MV-4-11 (cell line): Measurements from ENCODE around the gene TNFRSF4.

Experiments
- DNase-seq: peaks from one replicate; lab custom pipeline; 2025; lab: John Stamatoyannopoulos, UW

TNFRSF4 gene

GRCh38 chr1:1232796-1233566 lies 19.0 kb upstream of the TNFRSF4 start:
- DNase-seq: no peak

DNA sequence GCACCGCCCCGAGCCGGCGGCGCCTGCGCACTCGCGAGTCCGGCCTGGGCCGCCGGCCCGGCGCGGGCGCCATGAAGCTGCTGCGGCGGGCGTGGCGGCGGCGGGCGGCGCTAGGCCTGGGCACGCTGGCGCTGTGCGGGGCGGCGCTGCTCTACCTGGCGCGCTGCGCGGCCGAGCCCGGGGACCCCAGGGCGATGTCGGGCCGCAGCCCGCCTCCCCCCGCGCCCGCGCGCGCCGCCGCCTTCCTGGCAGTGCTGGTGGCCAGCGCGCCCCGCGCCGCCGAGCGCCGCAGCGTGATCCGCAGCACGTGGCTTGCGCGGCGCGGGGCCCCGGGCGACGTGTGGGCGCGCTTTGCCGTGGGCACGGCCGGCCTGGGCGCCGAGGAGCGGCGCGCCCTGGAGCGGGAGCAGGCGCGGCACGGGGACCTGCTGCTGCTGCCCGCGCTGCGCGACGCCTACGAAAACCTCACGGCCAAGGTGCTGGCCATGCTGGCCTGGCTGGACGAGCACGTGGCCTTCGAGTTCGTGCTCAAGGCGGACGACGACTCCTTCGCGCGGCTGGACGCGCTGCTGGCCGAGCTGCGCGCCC lies 18.3 kb upstream of the TNFRSF4 start, which contains the start of gene B3GALT6:
TSS of gene B3GALT6 (plus strand) at position 30 of the 588 bp plus-strand sequence. CDS start at position 72, 42 bp downstream.
- DNase-seq: no peak

DNA sequence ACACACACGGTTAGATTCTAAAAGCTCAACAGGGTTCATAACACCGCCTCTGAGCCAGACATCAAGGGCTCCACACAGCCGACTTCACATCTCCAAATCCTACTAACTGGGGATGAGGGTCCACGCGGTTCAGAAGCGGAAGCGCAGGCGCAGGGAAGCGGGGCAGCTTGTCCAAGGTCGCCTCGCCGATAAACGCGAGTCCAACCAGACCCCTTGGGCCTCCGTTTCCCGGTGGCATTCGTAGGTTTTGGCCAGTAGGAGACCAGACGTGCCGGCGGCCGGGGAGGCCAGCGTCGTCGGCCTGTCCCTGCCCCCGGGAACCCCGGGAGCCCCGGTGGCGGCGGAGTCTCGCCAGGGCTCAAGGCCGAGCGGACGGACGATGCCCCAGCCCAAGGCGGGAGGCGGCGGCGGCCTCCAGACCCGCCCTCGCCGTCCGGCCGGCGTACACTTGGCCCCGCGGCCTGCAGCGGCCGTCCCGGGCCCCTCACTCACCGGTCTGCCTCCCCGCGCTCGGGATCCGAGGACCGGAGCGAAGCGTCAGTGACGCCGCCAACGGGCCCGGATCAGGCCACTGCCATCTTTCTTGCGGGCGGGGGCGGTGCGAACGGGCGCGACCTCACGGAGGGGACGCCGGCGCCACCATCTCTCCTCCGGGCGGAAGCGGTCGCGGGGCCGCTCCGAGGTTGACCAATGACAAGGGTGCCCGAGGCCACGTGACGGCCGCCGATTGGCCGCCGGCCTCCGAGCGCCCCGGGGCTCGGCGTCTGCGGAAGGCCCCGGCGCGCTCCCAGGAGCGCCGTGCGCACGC lies 17.7 kb upstream of the TNFRSF4 start, which contains the start of gene SDF4:
TSS of gene SDF4 (minus strand) at position 602 of the 808 bp plus-strand sequence. CDS start 3,229 bp downstream, outside the sequence.
- DNase-seq: peak; percentile 91

DNA sequence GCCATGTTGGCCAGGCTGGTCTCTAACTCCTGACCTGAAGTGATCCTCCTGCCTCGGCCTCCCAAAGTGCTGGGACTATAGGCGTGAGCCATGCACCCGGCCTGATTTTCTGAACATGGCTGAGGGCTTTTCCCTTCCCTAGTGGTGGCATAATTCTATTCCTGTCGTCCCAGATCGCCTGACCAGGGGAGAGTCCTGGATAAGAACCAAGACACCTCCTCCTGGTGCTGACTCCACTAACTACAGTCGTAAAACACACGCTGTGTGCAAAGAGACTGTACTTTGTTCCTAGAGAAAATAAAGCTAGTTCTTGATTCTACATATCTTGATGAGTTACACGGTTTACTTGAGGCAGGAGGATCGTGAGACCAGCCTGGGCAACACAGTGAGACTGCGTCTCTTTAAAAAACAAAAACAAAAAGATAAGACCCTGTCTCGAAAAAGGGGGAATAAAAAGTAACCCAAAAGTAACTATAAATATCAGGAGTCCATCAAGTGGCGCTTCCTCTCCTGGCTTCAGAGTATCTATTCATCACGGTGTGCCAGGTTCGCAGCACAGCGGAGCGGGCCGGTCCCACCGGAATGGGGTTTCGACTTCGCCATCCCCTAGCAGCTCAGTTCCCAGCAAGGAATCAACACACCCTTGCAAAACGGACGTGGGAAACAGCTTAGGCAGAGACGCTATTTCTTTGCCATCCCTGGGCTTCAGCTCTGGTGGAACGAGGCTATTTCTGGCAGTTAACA lies 16.9 kb upstream of the TNFRSF4 start:
- peak; percentile 30 for DNase-seq

GRCh38 chr1:1229770-1230169 lies 15.8 kb upstream of the TNFRSF4 start:
- no peak for DNase-seq

- no peak for DNase-seq
Measured at GRCh38 chr1:1228596-1229321, 14.8 kb upstream of the TNFRSF4 start.

- no peak for DNase-seq
Measured at GRCh38 chr1:1228187-1228586, 14.2 kb upstream of the TNFRSF4 start.

- DNase-seq: no peak
Measured at GRCh38 chr1:1227386-1227785, 13.4 kb upstream of the TNFRSF4 start.

DNA sequence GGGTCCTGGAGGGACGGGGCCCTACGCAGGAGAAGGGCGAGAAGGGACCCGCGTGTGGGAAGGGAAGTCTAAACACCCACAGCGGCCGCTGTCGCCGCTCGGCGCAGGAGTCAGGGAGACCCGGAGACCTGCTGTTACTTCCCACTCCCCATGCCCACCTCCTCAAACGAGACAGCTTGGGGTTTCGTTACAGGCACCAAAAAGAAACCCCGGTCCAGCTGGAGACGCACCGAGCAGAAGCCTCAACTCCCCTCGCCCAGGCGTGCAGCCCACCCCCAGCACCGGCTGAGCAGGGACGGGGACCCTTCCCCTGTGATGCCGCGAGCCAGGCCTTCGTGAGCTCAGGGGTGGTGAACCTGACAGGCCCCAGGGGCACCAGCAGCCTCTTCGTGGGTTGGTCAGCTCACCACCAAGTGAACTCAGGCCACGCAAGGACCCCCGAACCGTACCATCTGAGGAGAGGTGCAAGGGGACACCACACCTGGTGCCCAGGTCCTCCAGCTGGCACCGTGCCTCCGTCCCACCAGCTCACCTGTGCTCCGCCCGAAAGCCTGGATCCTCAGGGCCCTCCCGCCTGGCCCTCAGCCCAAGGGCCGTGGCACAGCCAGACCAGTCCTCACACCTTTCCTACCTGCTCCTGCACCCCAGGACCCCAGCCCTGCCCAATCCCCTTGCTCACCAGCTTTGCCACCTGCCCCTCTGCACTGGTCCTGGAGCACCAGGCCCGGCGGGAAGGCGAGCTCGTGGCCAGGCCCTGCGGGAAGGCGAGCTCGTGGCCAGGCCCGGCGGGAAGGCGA lies 12.8 kb upstream of the TNFRSF4 start:
- DNase-seq: no peak

DNA sequence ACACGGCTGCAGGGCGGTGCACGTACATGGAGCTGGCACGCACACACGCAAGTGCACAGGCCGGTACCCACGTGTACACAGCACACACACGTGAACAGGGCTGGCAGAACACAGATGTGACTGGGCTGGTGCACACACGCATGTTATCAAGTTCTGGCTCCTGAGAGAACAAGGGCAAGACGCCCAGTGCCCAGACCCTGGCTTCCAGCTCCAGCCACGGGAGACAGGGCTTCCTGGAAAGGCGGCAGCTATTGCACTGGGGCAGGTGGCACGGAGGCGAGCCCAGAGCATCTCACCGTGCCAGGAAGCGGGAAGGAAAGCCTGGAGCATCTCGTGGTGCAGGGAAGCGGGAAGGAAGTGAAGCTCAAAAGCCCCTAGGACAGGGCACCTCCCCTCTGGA lies 12.0 kb upstream of the TNFRSF4 start:
- no peak for DNase-seq

DNA sequence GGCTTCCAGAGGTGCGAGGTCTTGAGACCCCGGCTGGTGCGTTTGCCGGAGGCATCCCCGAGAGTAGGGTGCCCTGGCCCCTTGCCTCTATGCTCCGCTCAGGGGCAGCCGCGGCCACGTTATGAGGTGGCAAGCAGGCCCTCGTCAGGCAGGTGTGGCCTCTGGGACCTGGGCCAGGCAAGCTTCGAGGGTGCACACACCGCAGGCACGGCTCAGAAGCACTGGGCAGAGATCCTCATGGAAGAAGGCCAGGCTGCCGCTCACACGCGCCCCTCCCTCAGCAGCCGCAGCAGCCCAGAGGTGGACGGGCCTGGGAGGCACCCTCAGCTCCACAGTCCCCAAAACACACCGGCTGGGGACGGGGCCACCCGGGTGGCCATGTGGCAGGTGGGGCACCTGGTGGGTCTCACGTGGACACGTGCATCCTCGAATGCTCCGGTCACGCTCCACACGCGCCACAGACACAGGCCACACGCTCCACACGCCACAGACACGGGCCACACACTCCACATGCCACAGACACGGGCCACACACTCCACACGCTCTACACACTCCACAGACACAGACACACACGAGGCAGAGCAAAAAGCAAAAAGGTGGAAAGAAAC lies 11.4 kb upstream of the TNFRSF4 start:
- DNase-seq: no peak

- DNase-seq: no peak
Measured at GRCh38 chr1:1223891-1224290, 9.9 kb upstream of the TNFRSF4 start.

GRCh38 chr1:1223321-1223720 lies 9.4 kb upstream of the TNFRSF4 start:
- no peak for DNase-seq

DNA sequence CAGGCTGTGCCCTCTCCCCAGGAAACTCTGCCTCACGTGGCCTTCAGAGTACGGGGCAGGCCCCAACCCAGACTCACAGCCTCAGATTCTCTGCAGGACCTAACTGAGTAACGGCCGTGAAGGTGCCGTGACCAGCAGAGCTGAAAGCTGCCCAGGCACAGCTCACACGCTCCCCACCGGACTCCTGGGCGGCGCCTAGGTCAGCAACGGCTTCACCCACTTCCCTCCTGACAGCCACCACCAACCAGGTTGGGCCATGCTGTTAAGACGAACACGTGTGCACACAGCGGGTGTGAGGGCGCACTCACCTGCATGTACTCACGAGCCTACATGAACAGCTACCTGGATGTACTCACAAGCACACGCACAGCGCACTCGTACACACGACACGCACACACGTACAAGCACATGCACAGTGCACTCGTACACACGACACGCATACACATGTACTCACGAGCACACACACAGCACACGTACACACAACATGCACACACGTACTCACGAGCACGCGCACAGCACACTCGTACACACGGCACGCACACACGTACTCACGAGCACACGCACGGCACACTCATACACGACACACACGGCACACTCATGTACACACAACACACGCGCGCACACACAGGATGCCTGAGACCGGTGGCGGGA lies 8.7 kb upstream of the TNFRSF4 start:
- no peak for DNase-seq

DNA sequence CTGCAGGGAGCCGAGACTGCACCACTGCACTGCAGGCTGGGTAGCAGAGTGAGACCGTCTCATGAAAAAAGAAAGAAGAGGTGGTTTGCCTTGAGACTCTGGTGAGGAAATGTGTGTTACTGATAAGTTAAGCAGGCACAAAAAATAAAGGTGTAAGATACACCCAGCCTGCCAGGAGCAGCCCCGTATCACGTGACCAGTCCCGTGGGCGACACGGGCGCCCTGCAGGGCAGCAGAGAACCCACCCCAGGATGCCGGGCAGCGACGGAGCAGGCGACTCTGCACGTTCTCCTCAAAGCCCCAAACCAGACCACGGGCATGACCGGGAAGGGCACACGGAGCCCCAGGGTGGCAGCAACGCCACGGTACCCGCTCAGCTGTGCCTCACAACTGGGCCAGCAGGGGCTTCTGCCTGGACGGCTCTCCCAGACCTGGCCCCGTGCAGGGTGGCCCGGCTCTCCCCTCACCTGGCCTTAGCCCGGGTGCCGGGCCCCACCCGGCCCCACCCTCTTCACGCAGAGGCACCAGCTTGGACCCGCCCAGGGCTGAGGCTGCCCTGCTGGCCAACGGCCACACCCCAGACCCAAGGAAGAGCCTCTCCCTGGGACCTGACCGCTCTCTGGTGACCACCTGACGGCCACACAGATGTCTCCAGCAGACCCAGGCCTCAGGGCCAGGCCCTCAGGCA lies 8.1 kb upstream of the TNFRSF4 start:
- DNase-seq: no peak

DNA sequence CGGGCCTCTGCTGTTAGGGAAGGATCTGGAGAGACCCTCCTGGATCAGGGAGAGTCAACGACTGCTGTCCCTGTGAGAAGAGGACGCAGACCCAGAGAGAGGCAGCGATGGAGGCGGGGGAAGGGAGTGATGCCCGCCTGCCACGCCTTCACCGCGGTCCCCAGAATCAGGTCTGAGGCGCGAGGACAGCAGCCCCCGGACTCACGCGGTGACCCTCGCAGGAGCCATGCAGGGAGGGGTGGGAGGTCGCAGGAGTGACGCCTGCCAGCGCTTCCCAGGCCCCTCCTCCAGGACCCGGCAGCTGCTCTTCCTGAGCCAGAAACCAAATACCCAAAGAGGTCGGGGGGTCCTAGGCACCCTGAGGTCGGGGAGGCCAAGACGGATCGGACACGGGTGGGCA lies 6.2 kb upstream of the TNFRSF4 start:
- no peak for DNase-seq

DNA sequence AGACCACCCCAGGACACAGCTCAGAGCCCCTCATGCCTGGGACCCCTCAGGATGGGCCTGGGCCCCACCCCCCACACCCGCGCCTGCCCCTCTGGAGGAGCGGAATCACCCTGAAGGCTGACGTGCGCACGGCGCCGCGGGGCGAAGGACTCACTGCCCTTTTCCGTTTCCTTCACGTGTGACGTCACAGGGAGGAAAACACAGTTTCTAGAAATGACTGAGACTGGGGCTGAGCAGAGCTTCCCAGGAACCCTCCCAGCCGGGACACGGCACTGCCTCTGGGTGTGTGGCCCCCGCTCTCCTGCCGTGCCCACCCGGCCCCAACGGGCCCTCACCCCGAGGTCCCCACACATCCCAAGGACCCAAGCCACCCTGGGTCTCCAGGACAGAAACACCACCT lies 5.4 kb upstream of the TNFRSF4 start:
- DNase-seq: no peak

- no peak for DNase-seq
Measured at GRCh38 chr1:1218524-1219200, 4.7 kb upstream of the TNFRSF4 start.
